Activated CD8-positive, alpha-beta memory T cell treated with anti-CD3 and anti-CD28 coated beads for 48 hours (primary cell): ENCODE measurements around the gene RPL18A.

Experiments
- DNase-seq, 3 experiments: peaks; one replicate each; pipeline ENCODE4 v3.0.0-alpha.2; 2020; ENCODE audit warnings: low read depth in 2 of 3, low spot score in 2 of 3

The RPL18A gene

GRCh38 chr19:17908244-17908643, 48.5 kb downstream of the RPL18A start:
- DNase-seq, result no peak

- no peak for DNase-seq
Observed at GRCh38 chr19:17909003-17909732, 49.5 kb downstream of the RPL18A start.

- DNase-seq, result no peak
Observed at GRCh38 chr19:17910791-17911360, 51.2 kb downstream of the RPL18A start.
